Spleen (tissue), 11 donors: ENCODE data around the gene ELAPOR1. TPM values are rescaled to one million over a fixed set of nuclear protein-coding genes. Genes with fewer than 3 reads are reported as not detected.

Experiments
- DNase-seq: peaks from one replicate; pipeline ENCODE4 v3.0.0-alpha.2; 2020
- H3K27ac ChIP-seq, 8 donors: fragments of 200-600 bp; sonication (generic) in 7 of 8; 1 replicate in 4 of 8; 2 replicates in 4 of 8; pipeline versions ENCODE4 v1.5.0 to v1.8.0; 2016 to 2021; ENCODE audit warnings: inconsistent platforms in 4 of 8, mild to moderate bottlenecking in 4 of 8, moderate library complexity in 1 of 8
- H3K27me3 ChIP-seq, 7 donors: fragments of 200-600 bp; sonication (generic) in 6 of 7; replicated peaks in 1 of 7; 1 replicate in 4 of 7; 2 replicates in 3 of 7; pipeline versions ENCODE4 v1.5.0 to v1.8.0; 2016 to 2021; ENCODE audit warnings: inconsistent platforms in 3 of 7, mild to moderate bottlenecking in 1 of 7
- H3K36me3 ChIP-seq, 6 donors: fragments of 200-600 bp; sonication (generic) in 5 of 6; 1 replicate in 4 of 6; 2 replicates in 2 of 6; pipeline versions ENCODE4 v1.5.0 to v1.8.0; 2016 to 2021; ENCODE audit warnings: inconsistent platforms in 2 of 6
- H3K4me1 ChIP-seq, 6 donors: fragments of 200-600 bp; sonication (generic) in 5 of 6; 1 replicate in 3 of 6; 2 replicates in 3 of 6; pipeline versions ENCODE4 v1.5.0 to v1.8.0; 2016 to 2021; ENCODE audit warnings: inconsistent platforms in 3 of 6
- H3K4me3 ChIP-seq, 8 donors: fragments of 200-600 bp; sonication (generic) in 7 of 8; 1 replicate in 4 of 8; 2 replicates in 4 of 8; pipeline versions ENCODE4 v1.5.0 to v1.8.0; 2016 to 2021; ENCODE audit warnings: inconsistent platforms in 4 of 8, mild to moderate bottlenecking in 4 of 8, moderate library complexity in 2 of 8
- H3K9me3 ChIP-seq, 8 donors: fragments of 200-600 bp; sonication (generic) in 7 of 8; 1 replicate in 4 of 8; 2 replicates in 4 of 8; pipeline versions ENCODE4 v1.5.0 to v1.8.0; 2016 to 2021; ENCODE audit warnings: inconsistent platforms in 4 of 8
- POLR2A ChIP-seq, 3 donors: fragments of 450-650 bp; IDR thresholded peaks; one replicate each; pipeline ENCODE4 v1.5.1; 2017; ENCODE audit warnings: antibody characterized with exemption in 3 of 3, mild to moderate bottlenecking in 1 of 3
- POLR2AphosphoS5 ChIP-seq, 3 donors: sonication (generic); formaldehyde crosslinking; IDR thresholded peaks; one replicate each; pipeline ENCODE4 v1.5.1; 2017; ENCODE audit warnings: antibody characterized with exemption in 3 of 3
- WGBS, 5 donors: extraction: QIAGEN DNeasy Blood & Tissue Kit in 3 of 5; methylation state at CpG; one replicate each; pipeline versions ENCODE4 v1.1.5 to v1.1.7; 2013 to 2018; 5-methylcytosine and 5-hydroxymethylcytosine counted together
- intact Hi-C: fragments of 100-400 bp; cut with DNase I; formaldehyde crosslinking; loops from one replicate; pipeline ENCODE4 v1.15.0; 2023; ENCODE audit warnings: low total_unique reads
- polyA plus RNA-seq, 3 donors: library from polyadenylated mRNA; stranded (reverse); fragments of 200-250 nt; gene quantifications; one replicate each; pipeline ENCODE4 v1.2.1, GENCODE V29; 2013
- total RNA-seq, 7 donors: library from RNA; depleted of rRNA in 3 of 7; stranded (reverse); fragments of >200 nt in 3 of 7; fragmentation: NEBNext Ultra II Directional in 4 of 7; extraction: Animal tissue kit (Norgen Biotek cat#: 25700) in 4 of 7; gene quantifications; one replicate each; pipeline versions ENCODE4 v1.1.0 to v1.2.1, GENCODE V29; 2016 to 2021
- TF ChIP-seq, protein P1 (sequence below), 11 experiments: fragments of 200-600 bp in 7 of 11; fragments of 450-650 bp in 4 of 11; sonication (generic) in 4 of 11; IDR thresholded peaks in 8 of 11; conservative IDR thresholded peaks in 3 of 11; 1 replicate in 7 of 11; 2 replicates in 4 of 11; pipeline versions ENCODE4 v1.4.0 to v1.8.0; 2016 to 2021; ENCODE audit warnings: antibody characterized with exemption in 11 of 11, inconsistent platforms in 4 of 11, mild to moderate bottlenecking in 1 of 11
- donor health status: healthy with polysubstance abuse.
- donor health status: DM: no; HTN: no; CAD: no; lungs with moderate emphysema.
- donor health status: DM: no; HTN: no; CAD: no.
- donor health status: Bipolar disorder and iron deficiency.
- donor health status: healthy.
- donor health status: DM: no; HTN: no; CAD: no.
- donor health status: DM: yes; HTN: yes; CAD: no.

ELAPOR1 gene
- total and polyA plus RNA-seq, 10 donors, result 0.26 to 10.3 (median 2.5) TPM

- Histone ChIP-seq H3K9me3 (no peaks in the 10 kb centered on the region), H3K27me3 (peaks cover 0 to 41% (median 25%) of the 10 kb centered on the region in 7 donors), H3K4me1 (peaks cover 9 to 38% (median 28%) of the 10 kb centered on the region in 6 donors), H3K27ac (peak overlapping the region in 2 of 8 donors; percentile 53 to 69), H3K4me3 (peak overlapping the region in 7 of 8 donors; percentile 14 to 77 (median 46)), H3K36me3 (no peaks in the 10 kb centered on the region)
- intact Hi-C loops, result no loop called here
- peak; percentile 97 for DNase-seq
- 4 to 8% (median 6%) methylated on average over 31 of the region's 31 CpGs for WGBS, 5 donors
- TF ChIP-seq POLR2AphosphoS5 (IDR thresholded peaks at IDR 0.05) (peak; percentile 62 to 76 (median 74)), POLR2A (IDR thresholded peaks at IDR 0.05) (no peak)
- TF ChIP-seq, protein P1, sequence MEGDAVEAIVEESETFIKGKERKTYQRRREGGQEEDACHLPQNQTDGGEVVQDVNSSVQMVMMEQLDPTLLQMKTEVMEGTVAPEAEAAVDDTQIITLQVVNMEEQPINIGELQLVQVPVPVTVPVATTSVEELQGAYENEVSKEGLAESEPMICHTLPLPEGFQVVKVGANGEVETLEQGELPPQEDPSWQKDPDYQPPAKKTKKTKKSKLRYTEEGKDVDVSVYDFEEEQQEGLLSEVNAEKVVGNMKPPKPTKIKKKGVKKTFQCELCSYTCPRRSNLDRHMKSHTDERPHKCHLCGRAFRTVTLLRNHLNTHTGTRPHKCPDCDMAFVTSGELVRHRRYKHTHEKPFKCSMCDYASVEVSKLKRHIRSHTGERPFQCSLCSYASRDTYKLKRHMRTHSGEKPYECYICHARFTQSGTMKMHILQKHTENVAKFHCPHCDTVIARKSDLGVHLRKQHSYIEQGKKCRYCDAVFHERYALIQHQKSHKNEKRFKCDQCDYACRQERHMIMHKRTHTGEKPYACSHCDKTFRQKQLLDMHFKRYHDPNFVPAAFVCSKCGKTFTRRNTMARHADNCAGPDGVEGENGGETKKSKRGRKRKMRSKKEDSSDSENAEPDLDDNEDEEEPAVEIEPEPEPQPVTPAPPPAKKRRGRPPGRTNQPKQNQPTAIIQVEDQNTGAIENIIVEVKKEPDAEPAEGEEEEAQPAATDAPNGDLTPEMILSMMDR (IDR thresholded peaks at IDR 0.05 in 8 of 11, conservative IDR thresholded peaks at IDR 0.05 in 3 of 11), result peak; percentile 84 to 99 (median 98)
Observed at GRCh38 chr1:109112652-109113285, 1.1 kb upstream of the ELAPOR1 start.

GRCh38 chr1:109114342-109114674, 393 bp downstream of the ELAPOR1 start:
- WGBS, 5 donors, result 8 to 14% (median 9%) methylated on average over 12 of the region's 12 CpGs
- no peaks in the 10 kb centered on the region for H3K9me3 ChIP-seq
- DNase-seq, result no peak
- intact Hi-C loops, result no loop called here
- TF ChIP-seq POLR2AphosphoS5 (IDR thresholded peaks at IDR 0.05) (no peak), POLR2A (IDR thresholded peaks at IDR 0.05) (no peak)
- TF ChIP-seq, protein P1 (IDR thresholded peaks at IDR 0.05 in 8 of 11, conservative IDR thresholded peaks at IDR 0.05 in 3 of 11), result no peak
- peak overlapping the region in 2 of 8 donors; percentile 48 to 69 for H3K27ac ChIP-seq
- H3K4me1 ChIP-seq, result peaks cover 9 to 38% (median 28%) of the 10 kb centered on the region in 6 donors
- H3K4me3 ChIP-seq, result peak overlapping the region in 7 of 8 donors; percentile 35 to 77 (median 46)
- H3K36me3 ChIP-seq, result no peaks in the 10 kb centered on the region
- peaks cover 0 to 46% (median 25%) of the 10 kb centered on the region in 7 donors for H3K27me3 ChIP-seq

DNA sequence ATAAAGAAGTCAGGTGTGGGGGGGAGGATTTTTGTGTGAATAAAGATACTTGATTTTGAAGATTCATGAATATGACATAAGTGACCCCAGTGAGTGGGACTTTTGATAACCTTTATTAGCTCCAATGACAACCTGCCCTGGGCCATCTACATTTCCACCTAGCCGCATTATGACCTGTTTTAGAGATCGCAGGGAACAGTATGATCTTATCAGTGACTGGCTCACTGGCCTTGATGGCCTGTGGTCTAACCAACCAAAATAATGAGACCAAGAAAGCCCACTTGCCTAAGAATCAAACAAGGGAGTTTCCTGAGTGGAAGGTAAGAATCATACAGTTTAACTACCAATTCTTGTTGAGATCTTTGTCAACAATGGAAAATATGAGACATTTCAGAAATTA, 1.8 kb downstream of the ELAPOR1 start:
- DNase-seq, result no peak
- intact Hi-C loops, result no loop called here
- Histone ChIP-seq H3K4me3 (no peak overlapping the region), H3K27me3 (peaks cover 0 to 46% (median 25%) of the 10 kb centered on the region in 7 donors), H3K27ac (no peak overlapping the region), H3K4me1 (peaks cover 9 to 38% (median 28%) of the 10 kb centered on the region in 6 donors), H3K9me3 (no peaks in the 10 kb centered on the region), H3K36me3 (no peaks in the 10 kb centered on the region)
- 73 to 90% (median 87%) methylated on average over 2 of the region's 2 CpGs for WGBS, 5 donors
- TF ChIP-seq POLR2AphosphoS5 (IDR thresholded peaks at IDR 0.05) (no peak), POLR2A (IDR thresholded peaks at IDR 0.05) (no peak)
- TF ChIP-seq, protein P1 (IDR thresholded peaks at IDR 0.05 in 8 of 11, conservative IDR thresholded peaks at IDR 0.05 in 3 of 11), result no peak

DNA sequence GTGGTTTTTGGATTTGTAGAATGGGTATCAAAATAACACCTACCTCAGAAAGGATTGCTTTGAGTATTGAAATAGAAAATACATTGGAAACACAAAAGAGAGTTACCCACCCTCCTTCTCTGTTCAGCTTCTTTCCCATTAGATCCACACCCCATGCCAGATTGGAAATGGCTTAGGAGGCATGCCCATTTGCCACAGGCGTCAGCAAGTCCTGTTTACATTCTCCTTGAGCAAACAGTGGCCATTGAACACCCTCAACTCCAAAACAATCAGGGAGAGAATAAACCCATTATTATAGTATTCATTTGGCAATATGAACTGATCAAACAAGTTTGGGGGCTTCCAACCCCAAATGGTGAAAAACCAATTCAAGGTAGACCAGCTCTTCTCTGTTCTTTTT, 2.4 kb downstream of the ELAPOR1 start:
- H3K4me1 ChIP-seq, result peaks cover 9 to 35% (median 28%) of the 10 kb centered on the region in 6 donors
- WGBS, 5 donors, result 78 to 91% (median 83%) methylated on average over 1 of the region's 1 CpG
- no peaks in the 10 kb centered on the region for H3K9me3 ChIP-seq
- H3K27me3 ChIP-seq, result peaks cover 0 to 46% (median 25%) of the 10 kb centered on the region in 7 donors
- intact Hi-C loops, result no loop called here
- no peaks in the 10 kb centered on the region for H3K36me3 ChIP-seq
- no peak for DNase-seq
- TF ChIP-seq, protein P1 (IDR thresholded peaks at IDR 0.05 in 8 of 11, conservative IDR thresholded peaks at IDR 0.05 in 3 of 11), result no peak
- TF ChIP-seq POLR2A (IDR thresholded peaks at IDR 0.05) (no peak), POLR2AphosphoS5 (IDR thresholded peaks at IDR 0.05) (no peak)
- no peak overlapping the region for H3K27ac ChIP-seq
- no peak overlapping the region for H3K4me3 ChIP-seq
